Measurements from ENCODE around the gene SYNPR. TPM values are rescaled to one million over a fixed set of nuclear protein-coding genes. Genes with fewer than 3 reads are reported as not detected.

The SYNPR gene
- total RNA-seq: 1 to 10 TPM; 2.7 to 8.3 TPM

- DNase-seq (ENCODE audit: low spot score): no peak
- H3K27me3 ChIP-seq: peaks cover 0 to 8% of the 10 kb centered on the region in 2 donors
- no peak within 1 kb of the TSS for H3K27ac ChIP-seq
- H3K36me3 ChIP-seq: no peaks in the 10 kb centered on the region
- H3K4me1 ChIP-seq: peaks cover 0 to 14% of the 10 kb centered on the region in 2 donors
- no peak for TF ChIP-seq CTCF (IDR thresholded peaks at IDR 0.05)
- peak within 1 kb of the TSS in 1 of 2 donors; percentile 11 for H3K4me3 ChIP-seq
- H3K9me3 ChIP-seq: peaks cover 0 to 3% of the 10 kb centered on the region in 2 donors
These were observed at the start of gene SYNPR for GRCh38 chr3:63278171-63279004. TSS of gene SYNPR (plus strand) at chr3:63278308.

- no peaks in the 10 kb centered on the region for H3K36me3 ChIP-seq
- no peak for DNase-seq (ENCODE audit: low spot score)
- H3K9me3 ChIP-seq: no peaks in the 10 kb centered on the region
- no peaks in the 10 kb centered on the region for H3K27me3 ChIP-seq
- no peak overlapping the region for H3K4me3 ChIP-seq
- H3K27ac ChIP-seq: peak overlapping the region in 1 of 2 donors; percentile 62
- peaks cover 0 to 7% of the 10 kb centered on the region in 2 donors for H3K4me1 ChIP-seq
- peak; percentile 37 to 69 for TF ChIP-seq CTCF (IDR thresholded peaks at IDR 0.05)
These were observed 49.4 kb upstream of the SYNPR start for GRCh38 chr3:63228677-63229076.

- Histone ChIP-seq H3K4me3 (no peak overlapping the region), H3K27me3 (no peaks in the 10 kb centered on the region), H3K4me1 (peaks cover 0 to 7% of the 10 kb centered on the region in 2 donors), H3K9me3 (no peaks in the 10 kb centered on the region), H3K27ac (no peak overlapping the region), H3K36me3 (no peaks in the 10 kb centered on the region)
- DNase-seq (ENCODE audit: low spot score): no peak
- no peak for TF ChIP-seq CTCF (IDR thresholded peaks at IDR 0.05)
These were observed 48.0 kb upstream of the SYNPR start for GRCh38 chr3:63230146-63230545.

- H3K36me3 ChIP-seq: no peaks in the 10 kb centered on the region
- no peak for TF ChIP-seq CTCF (IDR thresholded peaks at IDR 0.05)
- no peak for DNase-seq (ENCODE audit: low spot score)
These were observed 46.5 kb upstream of the SYNPR start for GRCh38 chr3:63231643-63232042.

GRCh38 chr3:63232764-63233396 is 45.2 kb upstream of the SYNPR start:
- H3K4me3 ChIP-seq: no peak overlapping the region
- peaks cover 0 to 7% of the 10 kb centered on the region in 2 donors for H3K4me1 ChIP-seq
- H3K36me3 ChIP-seq: no peaks in the 10 kb centered on the region
- no peak for DNase-seq (ENCODE audit: low spot score)
- H3K9me3 ChIP-seq: no peaks in the 10 kb centered on the region
- no peaks in the 10 kb centered on the region for H3K27me3 ChIP-seq
- H3K27ac ChIP-seq: no peak overlapping the region
- peak in 1 of 2 donors; percentile 49 for TF ChIP-seq CTCF (IDR thresholded peaks at IDR 0.05)

More at GRCh38 chr3:63231643-63232042, 46.5 kb upstream of the SYNPR start:
- H3K27ac ChIP-seq: no peak overlapping the region
- no peak overlapping the region for H3K4me3 ChIP-seq
- H3K27me3 ChIP-seq: no peaks in the 10 kb centered on the region
- H3K4me1 ChIP-seq: peaks cover 0 to 7% of the 10 kb centered on the region in 2 donors
- no peaks in the 10 kb centered on the region for H3K9me3 ChIP-seq

Data from right atrium auricular region (tissue), 2 donors.